Measurements from ENCODE around the gene TINAGL1.

TINAGL1 gene

GRCh38 chr1:31625561-31626222 lies 49.4 kb downstream of the TINAGL1 start:
- FAIRE-seq (no peak), DNase-seq (ENCODE audit: insufficient read length, low spot score) (no peak)

GRCh38 chr1:31626223-31627207 lies 50.2 kb downstream of the TINAGL1 start:
- FAIRE-seq (no peak), DNase-seq (ENCODE audit: insufficient read length, low spot score) (no peak)

GRCh38 chr1:31627301-31627929 lies 51.1 kb downstream of the TINAGL1 start:
- DNase-seq (ENCODE audit: insufficient read length, low spot score) = no peak
- FAIRE-seq = no peak

DNA sequence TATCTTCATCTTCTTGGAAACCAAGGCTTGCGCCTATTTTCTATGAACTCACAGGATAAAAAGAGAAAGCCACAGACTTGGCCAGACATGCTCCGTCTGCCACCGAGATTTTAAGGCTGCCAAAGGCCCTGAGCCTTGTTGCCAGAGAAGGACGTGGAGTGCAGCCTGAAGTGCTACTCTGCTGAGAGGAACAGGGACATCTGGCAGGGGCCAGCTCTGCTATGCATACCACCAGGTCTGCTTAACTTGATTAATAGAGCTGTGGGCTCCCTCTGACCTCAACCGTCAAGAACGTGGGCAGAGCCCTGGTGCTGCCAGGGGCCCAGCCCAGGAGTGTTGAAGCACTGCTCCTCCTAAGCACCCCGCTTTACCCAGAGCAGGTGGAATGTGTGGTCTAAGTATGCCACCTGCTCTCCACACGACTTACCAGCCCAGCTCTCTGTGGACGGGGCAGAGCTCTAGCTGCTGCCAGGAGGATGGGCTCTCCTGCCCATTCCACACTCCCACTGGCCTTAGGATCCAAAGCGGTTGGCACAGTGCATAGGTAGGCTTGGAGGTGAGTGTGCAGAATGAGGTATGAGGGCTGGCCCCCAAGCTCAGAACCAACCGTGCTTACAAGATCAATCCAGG lies 51.7 kb downstream of the TINAGL1 start:
- no peak for DNase-seq (ENCODE audit: insufficient read length, low spot score)
- FAIRE-seq = no peak

GRCh38 chr1:31628931-31629556 lies 52.7 kb downstream of the TINAGL1 start:
- FAIRE-seq = no peak
- no peak for DNase-seq (ENCODE audit: insufficient read length, low spot score)

- FAIRE-seq (peak; percentile 69), DNase-seq (ENCODE audit: insufficient read length, low spot score) (no peak)
Observed at GRCh38 chr1:31632649-31633048, 56.3 kb downstream of the TINAGL1 start.

GRCh38 chr1:31633117-31633516 lies 56.8 kb downstream of the TINAGL1 start:
- FAIRE-seq (no peak), DNase-seq (ENCODE audit: insufficient read length, low spot score) (no peak)
